WTC11 (cell line): ENCODE measurements around the gene CTAGE1.

Experiments
- AFF4 ChIP-seq: sonication (generic); formaldehyde crosslinking; IDR thresholded peaks from 2 replicates; pipeline ENCODE4 v1.8.1; 2023; ENCODE audit warnings: mild to moderate bottlenecking, missing genetic modification reagents, borderline replicate concordance
- CDX4 ChIP-seq: fragments of 250-450 bp; sonication (Bioruptor Pico); IDR thresholded peaks from 2 replicates; pipeline ENCODE4 v1.9.0; 2021; ENCODE audit warnings: moderate library complexity, mild to moderate bottlenecking, inconsistent platforms, borderline replicate concordance
- CTCF ChIP-seq: fragments of 200-600 bp; IDR thresholded peaks from 2 replicates; pipeline ENCODE4 v1.8.0; 2022; ENCODE audit warnings: antibody characterized with exemption
- GABPB1 ChIP-seq: sonication (generic); formaldehyde crosslinking; IDR thresholded peaks from 2 replicates; pipeline ENCODE4 v1.8.1; 2023; ENCODE audit warnings: mild to moderate bottlenecking, missing genetic modification reagents
- USF2 ChIP-seq: sonication (generic); formaldehyde crosslinking; IDR thresholded peaks from 2 replicates; pipeline ENCODE4 v1.8.1; 2023; ENCODE audit warnings: mild to moderate bottlenecking, missing genetic modification reagents, moderate library complexity

- no peak for TF ChIP-seq CDX4 (CRISPR knock-in tag)
- TF ChIP-seq GABPB1 (CRISPR knock-in tag) = no peak
- TF ChIP-seq USF2 = no peak
- no peak for TF ChIP-seq AFF4 (CRISPR knock-in tag)
- TF ChIP-seq CTCF = no peak
These were observed 23.9 kb upstream of the CTAGE1 start for GRCh38 chr18:22441638-22442037.
